ENCODE measurements around the gene MRPL4. TPM values are rescaled to one million over a fixed set of nuclear protein-coding genes. Genes with fewer than 3 reads are reported as not detected.

Gene MRPL4
- total and polyA plus RNA-seq, 10 of the 15 experiments (the other 5 are each of a cell fraction or from before 2014, with no cell fraction given), result 0.79 to 221 (median 112) TPM

- intact Hi-C loops (cut with micrococcal nuclease; ENCODE audit: unreplicated experiment), result no loop called here
- Histone ChIP-seq H3K27ac (ENCODE audit: control insufficient read depth, insufficient read depth) (no peak overlapping the region), H3K79me2 (ENCODE audit: control insufficient read depth, insufficient read depth, low read length) (no peaks in the 10 kb centered on the region), H4K20me1 (ENCODE audit: control insufficient read depth, insufficient read depth) (no peaks in the 10 kb centered on the region), H3K4me2 (ENCODE audit: control insufficient read depth, insufficient read depth) (no peak overlapping the region), H3K4me1 (ENCODE audit: control insufficient read depth, insufficient read depth, low read length) (no peaks in the 10 kb centered on the region), H3K4me3 (no peak overlapping the region), H3K27me3 (replicated peaks in 1 of 2; ENCODE audit: control insufficient read depth in 2 of 2, insufficient read depth in 2 of 2, low read length in 1 of 2) (no peaks in the 10 kb centered on the region), H3K36me3 (ENCODE audit: control insufficient read depth in 2 of 2, insufficient read depth in 2 of 2, low read length in 1 of 2) (no peaks in the 10 kb centered on the region), H2AFZ (ENCODE audit: control insufficient read depth, low read depth, low read length) (no peak overlapping the region), H3K9ac (ENCODE audit: control insufficient read depth, insufficient read depth, low read length) (no peak overlapping the region), H3K9me3 (replicated peaks; ENCODE audit: control insufficient read depth, insufficient read depth, low read length) (no peaks in the 10 kb centered on the region)
- 68% methylated on average over 17 of the region's 17 CpGs for WGBS (ENCODE audit: insufficient coverage, insufficient replicate concordance, low lambda C conversion rate, missing lambda C conversion rate)
- ChIA-PET RAD21 (ENCODE audit: unreplicated experiment) (no interaction called here), SMC1A (ENCODE audit: uncharacterized antibody, unreplicated experiment) (no interaction called here), CTCF (no interaction called here), POLR2A (no interaction called here)
- DNase-seq (ENCODE audit: low read depth, low spot score) (no peak), ATAC-seq (no peak), FAIRE-seq (no peak)
- no TSS peak for BruUV-seq (replicated peaks)
- in situ Hi-C loops (cut with MboI), result no loop called here
- TF ChIP-seq NR2C1 (IDR thresholded peaks at IDR 0.05) (peak; percentile 74), NR2F1 (conservative IDR thresholded peaks at IDR 0.05) (peak; percentile 53), YBX1 (IDR thresholded peaks at IDR 0.05) (no peak), IRF5 (IDR thresholded peaks at IDR 0.05; ENCODE audit: borderline replicate concordance) (no peak), CEBPZ (IDR thresholded peaks at IDR 0.05; ENCODE audit: low read depth, low read length) (no peak), NKRF (conservative IDR thresholded peaks at IDR 0.05) (no peak), CBX3 (IDR thresholded peaks at IDR 0.05; ENCODE audit: borderline replicate concordance, low read depth) (no peak), CREM (IDR thresholded peaks at IDR 0.05; ENCODE audit: low read depth) (no peak), BCL3 (IDR thresholded peaks at IDR 0.05; ENCODE audit: borderline replicate concordance, insufficient read depth, low read depth, low read length, poor library complexity, severe bottlenecking) (no peak), NFXL1 (IDR thresholded peaks at IDR 0.05; ENCODE audit: borderline replicate concordance) (no peak), NR2C2 (IDR thresholded peaks at IDR 0.05; ENCODE audit: borderline replicate concordance, control insufficient read depth, insufficient read length, low read depth) (peak; percentile 41)
Observed at GRCh38 chr19:10305139-10305806, 53.3 kb downstream of the MRPL4 start.

Data from GM12878 (cell line).